Thyroid gland (tissue), 4 donors: ENCODE results near the gene GCSAML.

Experiments
- CTCF ChIP-seq, 6 experiments: fragments of 200-600 bp in 3 of 6; fragments of 450-650 bp in 3 of 6; sonication (generic) in 3 of 6; IDR thresholded peaks; one replicate each; pipeline ENCODE4 v1.5.1; 2016 to 2019; ENCODE audit warnings: antibody characterized with exemption in 6 of 6, mild to moderate bottlenecking in 2 of 6, inconsistent platforms in 1 of 6, moderate library complexity in 1 of 6
- POLR2A ChIP-seq, 2 donors: fragments of 450-650 bp; IDR thresholded peaks; one replicate each; pipeline ENCODE4 v1.6.1; 2017; ENCODE audit warnings: antibody characterized with exemption in 2 of 2, mild to moderate bottlenecking in 2 of 2, moderate library complexity in 1 of 2

DNA sequence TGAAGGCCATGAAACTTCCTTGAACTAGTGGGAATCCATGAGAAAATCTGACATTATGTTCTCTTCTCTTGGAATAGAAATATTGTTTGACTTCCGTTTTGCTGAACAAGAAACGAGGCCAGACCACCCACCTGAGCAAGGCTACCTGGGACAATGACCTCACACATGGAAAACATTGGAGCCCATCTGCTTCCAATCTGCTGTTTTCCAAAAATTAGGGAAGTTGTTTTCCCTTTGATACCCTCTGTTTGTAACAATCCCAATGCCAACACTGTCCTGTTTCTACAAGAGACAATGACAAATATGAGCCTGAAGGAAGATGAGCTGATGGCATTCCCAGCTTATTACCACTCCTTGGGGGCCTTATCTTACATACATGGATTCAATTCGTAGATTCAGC, 42.1 kb upstream of the GCSAML start:
- TF ChIP-seq CTCF (IDR thresholded peaks at IDR 0.05) (no peak), POLR2A (IDR thresholded peaks at IDR 0.05) (no peak)
